LNCaP clone FGC (cell line): ENCODE results near the gene CBX8.
A peak's percentile ranks its signal among the peaks of the same experiment; 100 is the strongest.

Experiments used
- DNase-seq: peaks from one replicate; pipeline ENCODE4 v3.0.0-alpha.2; 2011; ENCODE audit warnings: low read depth
- H3K4me3 ChIP-seq: 2 replicates; pipeline ENCODE4 v1.5.1; 2011; ENCODE audit warnings: mild to moderate bottlenecking, low read depth, low read length, control low read depth
- TF ChIP-seq, protein P1 (sequence below): IDR thresholded peaks from 2 replicates; pipeline ENCODE4 v1.5.1; 2012; ENCODE audit warnings: mild to moderate bottlenecking; ENCODE audit not compliant: control insufficient read depth, insufficient read depth; ENCODE audit errors: extremely low read depth

CBX8 gene

DNA sequence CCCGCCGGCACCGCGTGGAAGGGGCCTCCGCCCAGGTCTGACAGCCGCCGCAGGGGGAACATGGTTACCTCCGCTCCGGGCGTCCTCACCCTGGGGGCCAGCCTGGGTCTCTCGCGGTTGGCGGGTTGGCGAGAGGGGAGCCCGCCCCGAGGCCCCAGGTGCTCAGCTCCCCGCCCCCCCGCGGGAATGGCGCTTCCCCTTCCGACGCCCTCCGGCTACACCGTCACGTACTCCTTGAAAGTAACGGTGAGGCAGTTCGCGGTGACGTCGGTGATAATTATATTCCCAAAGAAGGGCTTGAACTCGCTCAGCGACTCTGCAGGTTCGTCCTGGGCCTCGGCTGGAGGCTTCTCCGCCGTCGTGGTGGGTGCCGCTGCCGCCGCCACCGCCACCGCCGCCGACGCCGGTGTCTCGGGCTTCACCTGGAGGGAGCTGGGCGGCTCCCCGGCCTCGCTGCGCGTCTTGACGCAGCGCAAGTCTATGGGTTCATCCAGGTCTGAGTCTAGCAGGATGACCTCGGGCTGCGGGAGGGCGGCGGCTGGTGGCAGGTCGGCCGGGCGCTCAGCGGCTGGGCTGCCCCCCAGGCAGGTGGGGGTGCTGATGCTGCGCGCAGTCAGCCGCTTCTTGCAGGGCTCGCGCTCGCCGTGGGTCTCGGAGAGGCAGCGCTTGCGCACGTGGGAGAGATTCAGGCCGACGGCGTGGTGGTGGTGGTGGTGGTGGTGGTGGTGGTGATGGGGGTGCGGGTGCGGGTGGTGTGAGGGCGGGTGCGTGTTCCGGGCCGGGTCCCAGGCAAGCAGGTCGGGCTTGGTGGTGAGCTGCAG lies 37.1 kb upstream of the CBX8 start:
- H3K4me3 ChIP-seq, result peak overlapping the region; percentile 94
- no peak for DNase-seq
- TF ChIP-seq, protein P1, sequence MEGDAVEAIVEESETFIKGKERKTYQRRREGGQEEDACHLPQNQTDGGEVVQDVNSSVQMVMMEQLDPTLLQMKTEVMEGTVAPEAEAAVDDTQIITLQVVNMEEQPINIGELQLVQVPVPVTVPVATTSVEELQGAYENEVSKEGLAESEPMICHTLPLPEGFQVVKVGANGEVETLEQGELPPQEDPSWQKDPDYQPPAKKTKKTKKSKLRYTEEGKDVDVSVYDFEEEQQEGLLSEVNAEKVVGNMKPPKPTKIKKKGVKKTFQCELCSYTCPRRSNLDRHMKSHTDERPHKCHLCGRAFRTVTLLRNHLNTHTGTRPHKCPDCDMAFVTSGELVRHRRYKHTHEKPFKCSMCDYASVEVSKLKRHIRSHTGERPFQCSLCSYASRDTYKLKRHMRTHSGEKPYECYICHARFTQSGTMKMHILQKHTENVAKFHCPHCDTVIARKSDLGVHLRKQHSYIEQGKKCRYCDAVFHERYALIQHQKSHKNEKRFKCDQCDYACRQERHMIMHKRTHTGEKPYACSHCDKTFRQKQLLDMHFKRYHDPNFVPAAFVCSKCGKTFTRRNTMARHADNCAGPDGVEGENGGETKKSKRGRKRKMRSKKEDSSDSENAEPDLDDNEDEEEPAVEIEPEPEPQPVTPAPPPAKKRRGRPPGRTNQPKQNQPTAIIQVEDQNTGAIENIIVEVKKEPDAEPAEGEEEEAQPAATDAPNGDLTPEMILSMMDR, result no peak

DNA sequence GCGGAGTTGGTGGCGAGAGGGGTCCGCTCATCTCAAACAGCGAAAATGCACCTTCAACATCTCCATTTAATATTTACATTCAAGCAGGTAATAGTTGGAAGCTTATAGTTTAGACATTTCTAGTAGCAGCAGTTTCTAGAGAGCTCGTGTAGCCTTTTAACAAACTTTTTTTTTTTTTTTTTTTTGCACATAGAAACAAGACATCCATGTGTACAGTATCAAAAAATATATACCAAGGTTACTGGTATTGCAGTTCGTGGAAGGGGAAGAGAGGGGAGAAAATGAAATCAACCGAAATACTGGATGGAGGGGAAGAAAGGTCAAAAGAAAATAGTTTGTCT lies 36.2 kb upstream of the CBX8 start:
- TF ChIP-seq, protein P1, result no peak
- H3K4me3 ChIP-seq, result peak overlapping the region; percentile 94
- DNase-seq, result no peak

DNA sequence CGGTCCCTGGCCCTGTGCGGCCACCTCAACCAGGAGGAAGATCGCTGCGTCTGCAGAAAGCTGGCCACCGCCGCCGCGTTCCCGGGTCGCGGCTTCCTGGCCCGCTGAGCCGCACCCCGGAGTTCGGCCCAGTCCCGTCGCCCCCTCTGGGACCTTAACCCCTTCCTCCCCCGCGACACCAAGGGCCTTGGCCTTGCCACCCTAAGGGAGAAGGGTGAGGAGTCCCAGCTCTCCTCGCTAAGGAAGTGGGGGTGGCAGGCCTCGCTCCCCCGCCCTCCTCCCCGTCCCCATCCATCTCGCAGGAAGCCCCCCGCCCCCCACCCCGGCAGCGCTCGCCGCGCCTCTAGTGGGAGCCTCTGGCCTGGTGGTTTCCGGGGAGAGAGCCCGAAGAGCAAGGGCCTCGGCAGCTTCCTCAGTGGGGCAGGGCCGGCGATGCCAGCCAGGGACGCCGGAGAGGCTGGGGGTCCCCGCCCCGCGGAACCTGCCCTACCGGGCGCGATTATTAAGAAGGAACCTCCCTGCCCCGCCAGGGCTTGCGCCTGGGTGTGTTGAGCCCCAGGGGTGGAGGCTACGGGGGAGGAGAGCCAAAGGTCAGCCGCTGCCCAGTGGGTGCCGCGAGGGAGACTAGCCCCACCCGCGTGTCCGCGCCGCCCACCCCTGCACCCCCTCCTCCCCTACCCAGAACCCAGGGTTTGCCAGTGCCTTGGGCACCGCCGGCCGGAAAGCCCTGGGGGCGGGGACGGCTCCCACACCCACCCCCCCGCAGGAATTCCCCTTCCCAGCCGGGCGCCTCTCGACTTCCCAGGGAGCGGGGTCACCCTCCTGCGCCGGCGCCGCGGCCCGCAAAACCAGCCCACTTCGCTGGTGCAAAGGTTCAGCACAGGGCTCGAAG lies 35.6 kb upstream of the CBX8 start:
- H3K4me3 ChIP-seq, result peak overlapping the region; percentile 94
- TF ChIP-seq, protein P1, result no peak
- no peak for DNase-seq

DNA sequence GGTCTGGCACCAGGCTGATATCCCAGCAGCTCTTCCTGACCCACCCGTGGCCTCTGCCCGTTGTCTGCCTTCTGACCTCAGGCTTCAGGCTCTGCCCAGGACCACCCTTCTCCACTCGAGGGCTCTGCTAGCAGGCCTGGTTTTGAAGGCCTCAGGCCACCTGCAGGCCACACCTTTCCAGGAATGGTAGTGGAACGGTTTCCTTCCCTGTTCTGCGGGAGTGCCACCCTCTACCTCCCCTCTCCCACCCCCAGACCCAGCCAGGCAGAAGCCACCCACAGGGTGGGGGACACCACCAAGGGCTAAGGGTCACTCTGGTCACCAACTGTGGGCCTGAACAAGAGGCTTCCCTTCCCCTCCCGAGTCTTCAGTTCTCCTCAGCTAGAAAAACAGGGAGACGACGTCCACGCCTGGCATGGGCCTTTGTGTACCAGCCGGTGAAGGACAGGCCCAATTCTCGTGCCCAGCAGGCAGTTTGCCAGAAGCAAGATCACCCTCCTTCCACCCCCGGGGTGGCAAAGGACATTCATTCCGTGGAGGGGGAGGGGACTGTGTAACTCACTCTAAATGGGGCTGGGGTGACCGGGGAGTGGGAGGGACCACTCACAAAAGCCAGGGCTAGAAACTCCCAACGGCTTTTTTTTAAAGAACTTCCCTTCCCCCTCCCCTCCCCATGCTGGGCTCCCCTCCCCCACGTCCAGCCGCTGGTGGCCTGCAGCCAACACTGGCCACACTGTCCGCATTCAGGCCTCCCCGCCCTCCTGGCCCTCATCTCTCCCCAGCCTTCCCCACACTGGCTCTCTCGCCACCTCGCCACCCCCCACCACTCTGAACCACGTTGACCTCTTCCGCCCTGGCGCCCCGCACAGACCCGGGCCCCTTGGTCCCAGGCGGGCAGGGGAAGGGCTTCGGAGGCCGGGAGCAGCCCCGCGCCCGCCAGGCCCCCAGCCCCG lies 34.7 kb upstream of the CBX8 start:
- peak overlapping the region; percentile 94 for H3K4me3 ChIP-seq
- TF ChIP-seq, protein P1, result no peak
- peak; percentile 92 for DNase-seq

DNA sequence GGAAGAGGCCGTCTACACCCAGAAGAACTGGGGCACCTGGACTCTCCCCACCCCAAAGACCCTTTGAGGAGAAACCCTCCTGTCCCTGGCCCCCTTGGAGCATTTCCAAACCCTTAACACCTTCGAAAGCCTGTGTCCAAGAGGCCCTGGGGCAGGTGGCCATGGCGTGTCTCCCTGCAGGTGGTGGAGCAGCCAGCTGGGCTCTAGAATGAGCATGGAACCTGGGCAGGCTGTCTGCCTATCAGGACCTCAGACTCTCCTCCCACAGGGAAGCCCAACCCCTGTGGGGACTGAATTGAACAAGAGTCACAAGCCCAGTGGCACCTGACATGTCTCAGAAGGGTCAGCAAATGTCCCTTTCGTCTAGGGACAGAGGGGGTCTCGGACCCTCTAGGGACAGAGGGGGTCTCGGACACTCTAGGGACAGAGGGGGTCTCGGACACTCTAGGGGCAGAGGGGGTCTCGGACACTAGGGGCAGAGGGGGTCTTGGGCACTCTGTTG lies 33.9 kb upstream of the CBX8 start:
- no peak for DNase-seq
- TF ChIP-seq, protein P1, result no peak
- H3K4me3 ChIP-seq, result no peak overlapping the region

DNA sequence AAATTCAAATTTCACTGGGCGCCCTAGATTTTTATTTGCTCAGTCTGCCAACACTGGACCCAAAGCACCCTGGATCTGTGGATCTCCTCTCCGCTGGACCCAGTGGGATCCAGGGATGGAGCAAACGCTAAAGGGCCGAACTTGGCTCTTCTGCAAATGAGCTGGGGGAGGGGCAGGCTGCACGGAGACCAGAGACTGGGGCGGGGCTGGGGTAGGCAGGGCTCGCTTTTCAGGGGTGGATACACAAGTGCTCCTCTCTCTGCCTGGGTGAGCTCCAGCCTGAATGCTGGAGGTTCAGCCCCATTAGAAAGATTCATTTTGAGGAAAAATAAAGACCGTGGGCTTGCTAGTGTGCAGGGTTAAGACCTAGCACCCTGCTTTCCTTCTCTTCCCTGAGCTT lies 33.4 kb upstream of the CBX8 start:
- TF ChIP-seq, protein P1, result no peak
- no peak for DNase-seq
- no peak overlapping the region for H3K4me3 ChIP-seq
